ENCODE results near the gene EPN3.
A peak's percentile ranks its signal among the peaks of the same experiment; 100 is the strongest.

The EPN3 gene

GRCh38 chr17:50584116-50584515, 51.6 kb downstream of the EPN3 start:
- H3K27me3 ChIP-seq, result no peaks in the 10 kb centered on the region

GRCh38 chr17:50584749-50585148, 52.2 kb downstream of the EPN3 start:
- H3K27me3 ChIP-seq, result no peaks in the 10 kb centered on the region
- H3K4me2 ChIP-seq, result no peak overlapping the region
- TF ChIP-seq Cebpa-rat (IDR thresholded peaks at IDR 0.05), result no peak

More at GRCh38 chr17:50584116-50584515, 51.6 kb downstream of the EPN3 start:
- Histone ChIP-seq H4K20me1 (no peaks in the 10 kb centered on the region), H3K36me3 (no peaks in the 10 kb centered on the region), H3K4me3 (no peak overlapping the region), H3K27ac (no peak overlapping the region), H3K4me2 (no peak overlapping the region), H3K9ac (no peak overlapping the region), H3K4me1 (peaks cover 17% of the 10 kb centered on the region), H3K9me3 (no peaks in the 10 kb centered on the region)
- TF ChIP-seq Cebpa-rat (IDR thresholded peaks at IDR 0.05), result no peak

DNA sequence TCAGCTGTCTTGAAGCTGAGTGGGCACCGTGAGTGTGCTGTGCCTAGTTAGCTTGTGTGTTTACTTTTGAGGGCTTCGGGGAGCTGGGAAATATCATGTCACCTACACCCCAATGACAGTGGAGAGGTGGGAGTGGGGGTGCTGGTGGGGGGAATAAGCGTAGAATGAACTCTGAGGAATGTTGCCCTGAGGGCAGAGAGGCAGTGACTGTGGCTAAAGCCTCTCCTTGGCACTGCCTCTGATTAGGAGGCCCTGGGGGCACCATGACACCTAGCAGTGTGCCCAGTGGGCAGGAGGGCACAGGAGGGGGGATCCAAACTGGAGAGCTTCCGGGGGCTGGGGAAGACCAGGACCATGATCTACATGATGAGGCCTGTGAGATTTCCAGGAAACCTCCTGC, 52.8 kb downstream of the EPN3 start:
- H3K4me1 ChIP-seq, result peaks cover 17% of the 10 kb centered on the region
- no peaks in the 10 kb centered on the region for H3K36me3 ChIP-seq
- no peak overlapping the region for H3K4me2 ChIP-seq
- no peak for TF ChIP-seq Cebpa-rat (IDR thresholded peaks at IDR 0.05)
- no peak overlapping the region for H3K9ac ChIP-seq
- no peaks in the 10 kb centered on the region for H3K9me3 ChIP-seq
- no peak overlapping the region for H3K27ac ChIP-seq
- H4K20me1 ChIP-seq, result no peaks in the 10 kb centered on the region
- H3K27me3 ChIP-seq, result no peaks in the 10 kb centered on the region
- no peak overlapping the region for H3K4me3 ChIP-seq

More at GRCh38 chr17:50584749-50585148, 52.2 kb downstream of the EPN3 start:
- H3K27ac ChIP-seq, result no peak overlapping the region
- no peaks in the 10 kb centered on the region for H4K20me1 ChIP-seq
- peaks cover 17% of the 10 kb centered on the region for H3K4me1 ChIP-seq
- no peak overlapping the region for H3K9ac ChIP-seq
- H3K4me3 ChIP-seq, result no peak overlapping the region
- no peaks in the 10 kb centered on the region for H3K36me3 ChIP-seq
- H3K9me3 ChIP-seq, result no peaks in the 10 kb centered on the region

- H4K20me1 ChIP-seq, result no peaks in the 10 kb centered on the region
- no peaks in the 10 kb centered on the region for H3K9me3 ChIP-seq
- no peaks in the 10 kb centered on the region for H3K27me3 ChIP-seq
Measured at GRCh38 chr17:50585891-50586290, 53.4 kb downstream of the EPN3 start.

DNA sequence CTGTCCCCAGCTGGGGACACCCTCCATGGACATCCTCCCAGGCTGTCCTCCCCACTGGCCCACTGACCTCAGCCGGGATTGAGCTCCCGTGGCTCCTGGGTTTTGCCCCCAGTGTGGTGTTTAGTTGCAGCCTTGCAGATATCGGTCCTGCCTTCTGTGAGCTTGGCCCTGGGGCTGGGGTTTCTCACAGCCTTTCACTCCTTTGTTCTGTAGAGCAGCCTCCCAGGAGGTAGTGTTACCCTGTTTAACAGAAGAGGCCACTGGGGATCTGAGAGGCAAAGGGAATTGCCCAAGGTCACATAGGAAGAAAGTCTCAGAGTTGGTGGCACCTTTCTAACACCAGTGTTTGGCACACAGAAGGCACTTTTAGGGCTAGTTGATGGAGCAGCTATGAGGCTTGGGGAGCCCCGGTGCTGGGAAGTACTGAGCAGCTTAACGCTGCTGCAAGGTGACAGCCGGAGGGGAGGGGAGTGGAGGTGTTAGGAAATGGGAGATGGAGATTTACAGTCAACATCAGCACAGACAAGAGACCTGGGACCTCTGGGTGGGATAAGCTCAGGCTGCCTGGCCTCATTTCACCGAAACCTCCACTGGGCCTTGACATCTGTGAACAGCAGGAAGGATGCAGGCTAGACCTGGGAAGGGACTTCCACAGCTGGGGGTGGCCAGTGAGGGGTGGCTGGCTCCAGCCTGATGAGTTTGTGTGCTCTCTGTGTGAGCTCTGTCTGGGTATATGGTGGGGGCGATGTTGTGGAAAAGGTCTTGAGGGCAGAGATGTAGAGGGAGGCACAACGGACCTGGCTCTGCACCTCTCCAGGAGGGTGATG, 54.1 kb downstream of the EPN3 start:
- Histone ChIP-seq H3K27ac (no peak overlapping the region), H3K4me3 (no peak overlapping the region), H3K27me3 (no peaks in the 10 kb centered on the region), H3K36me3 (no peaks in the 10 kb centered on the region), H3K4me2 (peak overlapping the region; percentile 40), H3K4me1 (peaks cover 17% of the 10 kb centered on the region), H4K20me1 (no peaks in the 10 kb centered on the region), H3K9ac (no peak overlapping the region), H3K9me3 (no peaks in the 10 kb centered on the region)
- no peak for TF ChIP-seq Cebpa-rat (IDR thresholded peaks at IDR 0.05)

More at GRCh38 chr17:50585891-50586290, 53.4 kb downstream of the EPN3 start:
- Histone ChIP-seq H3K9ac (no peak overlapping the region), H3K4me3 (no peak overlapping the region), H3K36me3 (no peaks in the 10 kb centered on the region), H3K4me2 (no peak overlapping the region), H3K27ac (no peak overlapping the region), H3K4me1 (peaks cover 17% of the 10 kb centered on the region)
- no peak for TF ChIP-seq Cebpa-rat (IDR thresholded peaks at IDR 0.05)

- Histone ChIP-seq H3K27me3 (no peaks in the 10 kb centered on the region), H3K9ac (no peak overlapping the region), H3K9me3 (no peaks in the 10 kb centered on the region), H3K27ac (no peak overlapping the region), H3K4me1 (peaks cover 17% of the 10 kb centered on the region), H3K4me2 (peak overlapping the region; percentile 40), H4K20me1 (no peaks in the 10 kb centered on the region), H3K4me3 (no peak overlapping the region), H3K36me3 (no peaks in the 10 kb centered on the region)
- TF ChIP-seq Cebpa-rat (IDR thresholded peaks at IDR 0.05), result no peak
Measured at GRCh38 chr17:50587571-50587970, 55.0 kb downstream of the EPN3 start.

DNA sequence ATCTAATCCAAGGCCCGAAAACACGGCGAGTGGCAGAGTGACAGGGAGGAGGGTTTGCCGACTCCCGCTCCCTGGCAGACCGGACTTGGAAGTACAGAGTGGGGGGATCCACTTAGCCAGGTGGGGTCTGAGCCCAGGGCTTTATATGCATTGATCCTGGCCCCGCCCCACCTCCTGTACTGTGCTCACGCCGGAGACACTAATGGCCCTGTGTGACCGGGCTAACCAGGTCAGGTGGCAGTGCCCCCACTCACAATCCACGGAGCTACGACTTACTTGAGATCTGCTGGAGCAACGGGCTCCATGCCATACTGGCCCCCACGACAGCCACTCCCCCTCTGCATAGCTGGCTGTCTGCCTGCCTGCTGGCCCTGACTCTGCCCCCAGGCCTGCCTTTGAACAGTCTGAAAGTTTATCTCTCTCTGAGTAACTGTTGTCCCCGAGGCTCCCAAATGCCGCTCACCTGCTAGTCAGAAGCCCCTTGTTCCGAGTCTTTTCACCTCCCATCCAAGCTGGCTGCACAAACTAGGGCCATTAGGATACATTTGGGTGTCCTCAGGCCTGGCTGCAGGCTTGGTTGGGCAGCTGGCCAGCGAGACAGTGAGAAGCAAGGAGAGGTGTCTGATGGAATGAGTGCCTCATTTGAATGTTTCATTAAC, 56.0 kb downstream of the EPN3 start:
- TF ChIP-seq Cebpa-rat (IDR thresholded peaks at IDR 0.05), result no peak
- Histone ChIP-seq H3K9me3 (no peaks in the 10 kb centered on the region), H3K27ac (no peak overlapping the region), H4K20me1 (no peaks in the 10 kb centered on the region), H3K9ac (no peak overlapping the region), H3K4me1 (peaks cover 17% of the 10 kb centered on the region), H3K4me3 (no peak overlapping the region), H3K27me3 (no peaks in the 10 kb centered on the region), H3K36me3 (no peaks in the 10 kb centered on the region), H3K4me2 (no peak overlapping the region)

DNA sequence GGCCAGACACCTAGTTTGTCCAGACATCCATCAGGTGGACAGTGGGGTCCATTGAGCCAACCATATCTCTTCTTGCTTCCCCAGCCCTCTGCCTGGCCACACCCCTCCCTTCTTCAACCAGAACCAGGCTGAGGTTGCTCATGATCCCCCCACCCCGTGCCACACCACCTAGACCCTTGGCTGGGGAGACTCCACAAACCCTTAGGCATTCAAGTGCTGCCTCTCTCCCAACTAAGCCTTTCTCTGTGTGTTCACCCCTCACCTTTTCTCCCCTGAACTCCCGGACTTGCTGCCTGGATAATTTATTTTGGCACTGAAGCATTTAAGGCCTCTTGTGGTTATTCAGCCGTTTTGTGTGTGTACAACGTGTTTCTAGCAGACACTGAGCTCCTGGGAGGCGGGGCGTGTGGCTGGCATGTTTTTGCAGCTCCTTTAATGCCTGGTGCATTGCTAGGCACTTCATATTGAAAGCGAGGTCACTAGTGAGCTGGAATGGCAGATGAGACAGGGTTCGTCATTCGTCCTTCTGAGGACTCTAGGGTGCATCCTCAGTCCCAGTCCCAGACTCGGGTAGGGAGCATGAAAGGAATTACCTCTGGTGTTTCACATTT, 56.7 kb downstream of the EPN3 start:
- Histone ChIP-seq H3K27me3 (no peaks in the 10 kb centered on the region), H3K36me3 (no peaks in the 10 kb centered on the region), H3K4me1 (peaks cover 17% of the 10 kb centered on the region), H3K9me3 (no peaks in the 10 kb centered on the region), H4K20me1 (no peaks in the 10 kb centered on the region), H3K4me2 (no peak overlapping the region), H3K4me3 (no peak overlapping the region), H3K9ac (no peak overlapping the region), H3K27ac (no peak overlapping the region)
- TF ChIP-seq Cebpa-rat (IDR thresholded peaks at IDR 0.05), result no peak

DNA sequence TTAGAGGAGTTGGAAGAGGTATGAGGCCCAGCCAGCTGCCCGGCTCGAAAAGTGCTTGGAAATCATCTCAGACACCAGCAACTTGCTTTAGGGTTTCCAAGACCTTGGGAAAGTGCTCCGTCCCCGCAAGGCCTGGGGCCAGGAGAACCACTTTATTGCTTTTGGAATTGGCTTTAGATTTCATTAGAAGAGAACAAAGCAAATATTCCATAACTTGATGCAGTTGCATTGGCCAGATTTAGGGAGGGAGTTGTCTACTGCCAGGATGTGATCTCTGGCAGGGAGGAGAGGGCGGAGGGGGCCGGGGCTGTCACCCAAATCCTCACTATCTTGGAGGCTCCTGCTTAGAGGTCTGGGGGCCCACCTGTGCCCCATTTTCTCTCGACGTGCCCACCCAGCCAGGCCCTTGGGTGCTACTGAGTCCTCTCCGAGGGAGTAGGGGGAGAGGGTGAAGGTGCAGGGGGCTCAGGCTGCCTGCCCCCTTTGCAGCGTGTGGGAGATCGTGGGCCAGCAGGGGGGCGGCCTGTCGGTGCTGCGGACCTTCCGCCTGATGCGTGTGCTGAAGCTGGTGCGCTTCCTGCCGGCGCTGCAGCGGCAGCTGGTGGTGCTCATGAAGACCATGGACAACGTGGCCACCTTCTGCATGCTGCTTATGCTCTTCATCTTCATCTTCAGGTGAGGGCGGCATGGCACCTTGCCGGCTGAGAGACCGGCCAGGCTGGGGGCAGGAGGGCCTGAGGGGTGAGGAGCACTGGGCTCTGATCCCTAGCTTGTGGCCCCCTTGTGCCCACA, 58.6 kb downstream of the EPN3 start:
- H3K27me3 ChIP-seq, result no peaks in the 10 kb centered on the region
- no peak overlapping the region for H3K27ac ChIP-seq
- TF ChIP-seq Cebpa-rat (IDR thresholded peaks at IDR 0.05), result no peak
- no peak overlapping the region for H3K9ac ChIP-seq
- no peak overlapping the region for H3K4me3 ChIP-seq
- no peak overlapping the region for H3K4me2 ChIP-seq
- H3K9me3 ChIP-seq, result no peaks in the 10 kb centered on the region
- peaks cover 17% of the 10 kb centered on the region for H3K4me1 ChIP-seq
- H4K20me1 ChIP-seq, result no peaks in the 10 kb centered on the region
- H3K36me3 ChIP-seq, result no peaks in the 10 kb centered on the region

All from BLaER1 (cell line).